HepG2 (cell line): Measurements from ENCODE around the gene C10orf143. TPM values are rescaled to one million over a fixed set of nuclear protein-coding genes. Genes with fewer than 3 reads are reported as not detected.
A peak's percentile ranks its signal among the peaks of the same experiment; 100 is the strongest.

Experiments
- CC2D1A ChIP-seq: sonication (generic); formaldehyde crosslinking; IDR thresholded peaks from 2 replicates; pipeline ENCODE4 v1.8.1; 2023; ENCODE audit warnings: mild to moderate bottlenecking, missing genetic modification reagents
- MBD4 ChIP-seq: IDR thresholded peaks from 2 replicates; pipeline ENCODE4 v1.6.1; 2012; ENCODE audit warnings: low read length, inconsistent platforms, borderline replicate concordance
- NFE2L2 ChIP-seq: fragments of 150-350 bp; IDR thresholded peaks from 2 replicates; pipeline ENCODE4 v1.6.1; 2014; ENCODE audit warnings: low read length
- PHF20 ChIP-seq: sonication (generic); formaldehyde crosslinking; IDR thresholded peaks from 2 replicates; pipeline ENCODE4 v1.5.0; 2020; ENCODE audit warnings: mild to moderate bottlenecking, missing genetic modification reagents
- SP1 ChIP-seq, 2 experiments: fragments of 450-650 bp in 1 of 2; sonication (generic) in 1 of 2; formaldehyde crosslinking in 1 of 2; IDR thresholded peaks; 2 replicates each; pipeline versions ENCODE4 v1.4.0 to v1.6.1; 2016 to 2020; ENCODE audit warnings: missing genetic modification reagents in 1 of 2
- ZNF33A ChIP-seq: sonication (generic); formaldehyde crosslinking; IDR thresholded peaks from 2 replicates; pipeline ENCODE4 v1.5.1; 2020; ENCODE audit warnings: missing genetic modification reagents, mild to moderate bottlenecking, moderate library complexity, borderline replicate concordance
- ZNF564 ChIP-seq: sonication (generic); formaldehyde crosslinking; IDR thresholded peaks from 2 replicates; pipeline ENCODE4 v1.8.1; 2023; ENCODE audit warnings: mild to moderate bottlenecking, missing genetic modification reagents
- polyA plus RNA-seq, 8 experiments: library from polyadenylated mRNA; depleted of rRNA in 3 of 8; stranded (reverse) in 7 of 8; unstranded in 1 of 8; fragments of >200 nt; fragmentation: Illumina TruSeq in 4 of 8; extraction: Trizol in 4 of 8; gene quantifications; 2 replicates each; pipeline versions ENCODE4 v1.2.1 to v1.2.3, GENCODE V29; 2011 to 2016; ENCODE audit warnings: low read depth in 4 of 8, missing spikeins in 1 of 8, mixed read lengths in 1 of 8; ENCODE audit not compliant: insufficient read depth in 1 of 8
- total RNA-seq, 5 experiments: library from RNA; depleted of rRNA; stranded (reverse); fragments of >200 nt; fragmentation: Illumina TruSeq; extraction: Trizol; gene quantifications; 2 replicates each; pipeline ENCODE4 v1.2.3, GENCODE V29; 2016; ENCODE audit warnings: low read depth in 1 of 5
- TF ChIP-seq, protein P1 (sequence below): sonication (generic); formaldehyde crosslinking; IDR thresholded peaks from 2 replicates; pipeline ENCODE4 v1.9.0; 2021; ENCODE audit warnings: mild to moderate bottlenecking, missing genetic modification reagents
- TF ChIP-seq, protein P2 (sequence below): sonication (generic); formaldehyde crosslinking; IDR thresholded peaks from 2 replicates; pipeline ENCODE4 v1.5.0; 2020; ENCODE audit warnings: missing genetic modification reagents
- TF ChIP-seq, protein P3 (sequence below): sonication (generic); formaldehyde crosslinking; conservative IDR thresholded peaks from 2 replicates; pipeline ENCODE4 v1.5.0; 2020; ENCODE audit warnings: missing genetic modification reagents
- TF ChIP-seq, protein P4 (sequence below), 2 experiments: IDR thresholded peaks; 2 replicates each; pipeline ENCODE4 v1.6.1; 2011 to 2012; ENCODE audit warnings: low read length in 2 of 2, borderline replicate concordance in 1 of 2, low read depth in 1 of 2, mild to moderate bottlenecking in 1 of 2, moderate library complexity in 1 of 2

Gene C10orf143
- total and polyA plus RNA-seq, 2 of the 13 experiments (the other 11 are each of a cell fraction or from before 2014, with no cell fraction given): 0.21 to 0.91 TPM

DNA sequence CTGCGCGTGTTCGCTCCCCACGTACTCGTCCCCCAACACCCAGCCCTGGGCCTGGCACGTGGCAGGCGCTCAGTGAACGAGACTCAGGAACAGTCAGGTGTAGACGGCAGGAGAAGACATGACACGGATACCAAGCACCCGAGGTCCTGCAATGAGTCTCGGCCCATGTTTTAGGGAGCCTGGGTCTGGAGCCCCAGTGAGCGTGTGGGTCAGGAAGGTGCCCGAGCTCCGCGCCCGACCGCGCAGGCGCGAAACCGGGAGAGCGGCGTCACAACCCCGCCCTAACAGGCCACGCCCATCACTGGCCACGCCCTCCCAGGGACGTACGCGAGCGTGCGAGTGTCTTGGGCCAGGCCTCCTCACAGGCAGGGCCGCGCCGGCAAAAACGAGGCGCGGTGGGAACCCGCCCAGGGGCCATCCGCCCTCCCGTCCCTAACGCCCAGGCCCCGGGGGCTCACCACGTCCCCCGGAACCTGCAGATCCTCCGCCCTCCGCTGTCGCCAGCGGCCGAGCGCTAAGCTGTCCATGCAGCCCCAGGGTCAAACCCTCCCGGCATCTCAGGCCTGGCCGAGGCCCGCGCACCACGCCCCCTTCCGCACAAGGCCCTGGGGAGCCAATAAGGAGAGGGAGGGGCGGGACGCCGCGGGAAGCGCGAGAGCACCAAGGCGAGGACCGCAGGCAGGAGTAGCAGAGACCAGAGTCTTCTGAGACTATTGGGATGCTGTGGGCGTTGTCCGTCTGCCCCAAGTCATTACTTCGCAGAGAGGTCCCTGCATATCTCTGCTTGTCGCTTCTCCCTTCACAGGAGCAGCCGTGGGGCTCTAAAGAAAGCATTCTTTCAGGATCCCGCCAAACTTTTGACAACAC lies at the start of gene C10orf143 (continued):
- TF ChIP-seq, protein P1, sequence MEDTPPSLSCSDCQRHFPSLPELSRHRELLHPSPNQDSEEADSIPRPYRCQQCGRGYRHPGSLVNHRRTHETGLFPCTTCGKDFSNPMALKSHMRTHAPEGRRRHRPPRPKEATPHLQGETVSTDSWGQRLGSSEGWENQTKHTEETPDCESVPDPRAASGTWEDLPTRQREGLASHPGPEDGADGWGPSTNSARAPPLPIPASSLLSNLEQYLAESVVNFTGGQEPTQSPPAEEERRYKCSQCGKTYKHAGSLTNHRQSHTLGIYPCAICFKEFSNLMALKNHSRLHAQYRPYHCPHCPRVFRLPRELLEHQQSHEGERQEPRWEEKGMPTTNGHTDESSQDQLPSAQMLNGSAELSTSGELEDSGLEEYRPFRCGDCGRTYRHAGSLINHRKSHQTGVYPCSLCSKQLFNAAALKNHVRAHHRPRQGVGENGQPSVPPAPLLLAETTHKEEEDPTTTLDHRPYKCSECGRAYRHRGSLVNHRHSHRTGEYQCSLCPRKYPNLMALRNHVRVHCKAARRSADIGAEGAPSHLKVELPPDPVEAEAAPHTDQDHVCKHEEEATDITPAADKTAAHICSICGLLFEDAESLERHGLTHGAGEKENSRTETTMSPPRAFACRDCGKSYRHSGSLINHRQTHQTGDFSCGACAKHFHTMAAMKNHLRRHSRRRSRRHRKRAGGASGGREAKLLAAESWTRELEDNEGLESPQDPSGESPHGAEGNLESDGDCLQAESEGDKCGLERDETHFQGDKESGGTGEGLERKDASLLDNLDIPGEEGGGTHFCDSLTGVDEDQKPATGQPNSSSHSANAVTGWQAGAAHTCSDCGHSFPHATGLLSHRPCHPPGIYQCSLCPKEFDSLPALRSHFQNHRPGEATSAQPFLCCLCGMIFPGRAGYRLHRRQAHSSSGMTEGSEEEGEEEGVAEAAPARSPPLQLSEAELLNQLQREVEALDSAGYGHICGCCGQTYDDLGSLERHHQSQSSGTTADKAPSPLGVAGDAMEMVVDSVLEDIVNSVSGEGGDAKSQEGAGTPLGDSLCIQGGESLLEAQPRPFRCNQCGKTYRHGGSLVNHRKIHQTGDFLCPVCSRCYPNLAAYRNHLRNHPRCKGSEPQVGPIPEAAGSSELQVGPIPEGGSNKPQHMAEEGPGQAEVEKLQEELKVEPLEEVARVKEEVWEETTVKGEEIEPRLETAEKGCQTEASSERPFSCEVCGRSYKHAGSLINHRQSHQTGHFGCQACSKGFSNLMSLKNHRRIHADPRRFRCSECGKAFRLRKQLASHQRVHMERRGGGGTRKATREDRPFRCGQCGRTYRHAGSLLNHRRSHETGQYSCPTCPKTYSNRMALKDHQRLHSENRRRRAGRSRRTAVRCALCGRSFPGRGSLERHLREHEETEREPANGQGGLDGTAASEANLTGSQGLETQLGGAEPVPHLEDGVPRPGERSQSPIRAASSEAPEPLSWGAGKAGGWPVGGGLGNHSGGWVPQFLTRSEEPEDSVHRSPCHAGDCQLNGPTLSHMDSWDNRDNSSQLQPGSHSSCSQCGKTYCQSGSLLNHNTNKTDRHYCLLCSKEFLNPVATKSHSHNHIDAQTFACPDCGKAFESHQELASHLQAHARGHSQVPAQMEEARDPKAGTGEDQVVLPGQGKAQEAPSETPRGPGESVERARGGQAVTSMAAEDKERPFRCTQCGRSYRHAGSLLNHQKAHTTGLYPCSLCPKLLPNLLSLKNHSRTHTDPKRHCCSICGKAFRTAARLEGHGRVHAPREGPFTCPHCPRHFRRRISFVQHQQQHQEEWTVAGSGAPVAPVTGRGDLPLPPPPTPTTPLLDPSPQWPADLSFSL (CRISPR knock-in tag): no peak
- no peak; the same call in 1 of the 2 replicates for TF ChIP-seq ZNF564 (CRISPR knock-in tag)
- TF ChIP-seq, protein P2, sequence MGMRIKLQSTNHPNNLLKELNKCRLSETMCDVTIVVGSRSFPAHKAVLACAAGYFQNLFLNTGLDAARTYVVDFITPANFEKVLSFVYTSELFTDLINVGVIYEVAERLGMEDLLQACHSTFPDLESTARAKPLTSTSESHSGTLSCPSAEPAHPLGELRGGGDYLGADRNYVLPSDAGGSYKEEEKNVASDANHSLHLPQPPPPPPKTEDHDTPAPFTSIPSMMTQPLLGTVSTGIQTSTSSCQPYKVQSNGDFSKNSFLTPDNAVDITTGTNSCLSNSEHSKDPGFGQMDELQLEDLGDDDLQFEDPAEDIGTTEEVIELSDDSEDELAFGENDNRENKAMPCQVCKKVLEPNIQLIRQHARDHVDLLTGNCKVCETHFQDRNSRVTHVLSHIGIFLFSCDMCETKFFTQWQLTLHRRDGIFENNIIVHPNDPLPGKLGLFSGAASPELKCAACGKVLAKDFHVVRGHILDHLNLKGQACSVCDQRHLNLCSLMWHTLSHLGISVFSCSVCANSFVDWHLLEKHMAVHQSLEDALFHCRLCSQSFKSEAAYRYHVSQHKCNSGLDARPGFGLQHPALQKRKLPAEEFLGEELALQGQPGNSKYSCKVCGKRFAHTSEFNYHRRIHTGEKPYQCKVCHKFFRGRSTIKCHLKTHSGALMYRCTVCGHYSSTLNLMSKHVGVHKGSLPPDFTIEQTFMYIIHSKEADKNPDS (CRISPR knock-in tag): no peak
- no peak for TF ChIP-seq ZNF33A (CRISPR knock-in tag)
- TF ChIP-seq, protein P3, sequence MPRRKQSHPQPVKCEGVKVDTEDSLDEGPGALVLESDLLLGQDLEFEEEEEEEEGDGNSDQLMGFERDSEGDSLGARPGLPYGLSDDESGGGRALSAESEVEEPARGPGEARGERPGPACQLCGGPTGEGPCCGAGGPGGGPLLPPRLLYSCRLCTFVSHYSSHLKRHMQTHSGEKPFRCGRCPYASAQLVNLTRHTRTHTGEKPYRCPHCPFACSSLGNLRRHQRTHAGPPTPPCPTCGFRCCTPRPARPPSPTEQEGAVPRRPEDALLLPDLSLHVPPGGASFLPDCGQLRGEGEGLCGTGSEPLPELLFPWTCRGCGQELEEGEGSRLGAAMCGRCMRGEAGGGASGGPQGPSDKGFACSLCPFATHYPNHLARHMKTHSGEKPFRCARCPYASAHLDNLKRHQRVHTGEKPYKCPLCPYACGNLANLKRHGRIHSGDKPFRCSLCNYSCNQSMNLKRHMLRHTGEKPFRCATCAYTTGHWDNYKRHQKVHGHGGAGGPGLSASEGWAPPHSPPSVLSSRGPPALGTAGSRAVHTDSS (CRISPR knock-in tag): no peak
- peak; percentile 79 for TF ChIP-seq PHF20
- TF ChIP-seq, protein P4, sequence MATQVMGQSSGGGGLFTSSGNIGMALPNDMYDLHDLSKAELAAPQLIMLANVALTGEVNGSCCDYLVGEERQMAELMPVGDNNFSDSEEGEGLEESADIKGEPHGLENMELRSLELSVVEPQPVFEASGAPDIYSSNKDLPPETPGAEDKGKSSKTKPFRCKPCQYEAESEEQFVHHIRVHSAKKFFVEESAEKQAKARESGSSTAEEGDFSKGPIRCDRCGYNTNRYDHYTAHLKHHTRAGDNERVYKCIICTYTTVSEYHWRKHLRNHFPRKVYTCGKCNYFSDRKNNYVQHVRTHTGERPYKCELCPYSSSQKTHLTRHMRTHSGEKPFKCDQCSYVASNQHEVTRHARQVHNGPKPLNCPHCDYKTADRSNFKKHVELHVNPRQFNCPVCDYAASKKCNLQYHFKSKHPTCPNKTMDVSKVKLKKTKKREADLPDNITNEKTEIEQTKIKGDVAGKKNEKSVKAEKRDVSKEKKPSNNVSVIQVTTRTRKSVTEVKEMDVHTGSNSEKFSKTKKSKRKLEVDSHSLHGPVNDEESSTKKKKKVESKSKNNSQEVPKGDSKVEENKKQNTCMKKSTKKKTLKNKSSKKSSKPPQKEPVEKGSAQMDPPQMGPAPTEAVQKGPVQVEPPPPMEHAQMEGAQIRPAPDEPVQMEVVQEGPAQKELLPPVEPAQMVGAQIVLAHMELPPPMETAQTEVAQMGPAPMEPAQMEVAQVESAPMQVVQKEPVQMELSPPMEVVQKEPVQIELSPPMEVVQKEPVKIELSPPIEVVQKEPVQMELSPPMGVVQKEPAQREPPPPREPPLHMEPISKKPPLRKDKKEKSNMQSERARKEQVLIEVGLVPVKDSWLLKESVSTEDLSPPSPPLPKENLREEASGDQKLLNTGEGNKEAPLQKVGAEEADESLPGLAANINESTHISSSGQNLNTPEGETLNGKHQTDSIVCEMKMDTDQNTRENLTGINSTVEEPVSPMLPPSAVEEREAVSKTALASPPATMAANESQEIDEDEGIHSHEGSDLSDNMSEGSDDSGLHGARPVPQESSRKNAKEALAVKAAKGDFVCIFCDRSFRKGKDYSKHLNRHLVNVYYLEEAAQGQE (IDR thresholded peaks at IDR 0.05; ENCODE audit: borderline replicate concordance in 1 of 2, low read depth in 1 of 2, low read length in 2 of 2): 0 out of 4 replicates have a peak, but pooled peaks of 1 of the 2 experiments have one; percentile 13
- TF ChIP-seq NFE2L2: no peak
- TF ChIP-seq SP1 (IDR thresholded peaks at IDR 0.05): peak; percentile 51; the same call in 1 of the 2 replicates
- peak; percentile 97 for TF ChIP-seq SP1 (CRISPR knock-in tag; IDR thresholded peaks at IDR 0.05)
- TF ChIP-seq MBD4: no peak
- TF ChIP-seq CC2D1A (CRISPR knock-in tag): 0 out of 2 replicates have a peak, but pooled peaks have one; percentile 69
